ENCODE measurements around the gene POLN.

DNA sequence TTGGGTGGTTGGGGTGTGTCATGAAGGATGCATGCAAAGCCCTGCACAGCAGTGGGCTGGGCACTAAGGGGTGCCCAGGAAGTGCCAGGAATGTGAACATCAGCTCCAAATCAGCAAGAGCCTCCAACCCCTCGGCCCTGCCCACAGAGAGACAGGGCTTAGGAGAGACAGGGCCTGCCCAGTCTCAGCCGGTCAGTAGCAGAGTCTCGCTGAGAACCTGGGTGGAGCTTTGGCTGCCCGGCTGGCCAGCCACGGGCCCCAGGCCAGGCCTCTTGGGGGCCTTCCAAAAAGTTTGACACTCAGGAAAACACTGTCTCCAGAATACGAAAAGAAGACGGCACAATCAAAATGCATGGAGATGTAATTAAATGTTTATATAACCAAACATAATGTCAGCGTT is 24.3 kb upstream of the POLN start:
- TF ChIP-seq EZH2 (IDR thresholded peaks at IDR 0.05; ENCODE audit: borderline replicate concordance, low read length), result no peak
- TF ChIP-seq, protein P1, sequence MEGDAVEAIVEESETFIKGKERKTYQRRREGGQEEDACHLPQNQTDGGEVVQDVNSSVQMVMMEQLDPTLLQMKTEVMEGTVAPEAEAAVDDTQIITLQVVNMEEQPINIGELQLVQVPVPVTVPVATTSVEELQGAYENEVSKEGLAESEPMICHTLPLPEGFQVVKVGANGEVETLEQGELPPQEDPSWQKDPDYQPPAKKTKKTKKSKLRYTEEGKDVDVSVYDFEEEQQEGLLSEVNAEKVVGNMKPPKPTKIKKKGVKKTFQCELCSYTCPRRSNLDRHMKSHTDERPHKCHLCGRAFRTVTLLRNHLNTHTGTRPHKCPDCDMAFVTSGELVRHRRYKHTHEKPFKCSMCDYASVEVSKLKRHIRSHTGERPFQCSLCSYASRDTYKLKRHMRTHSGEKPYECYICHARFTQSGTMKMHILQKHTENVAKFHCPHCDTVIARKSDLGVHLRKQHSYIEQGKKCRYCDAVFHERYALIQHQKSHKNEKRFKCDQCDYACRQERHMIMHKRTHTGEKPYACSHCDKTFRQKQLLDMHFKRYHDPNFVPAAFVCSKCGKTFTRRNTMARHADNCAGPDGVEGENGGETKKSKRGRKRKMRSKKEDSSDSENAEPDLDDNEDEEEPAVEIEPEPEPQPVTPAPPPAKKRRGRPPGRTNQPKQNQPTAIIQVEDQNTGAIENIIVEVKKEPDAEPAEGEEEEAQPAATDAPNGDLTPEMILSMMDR (IDR thresholded peaks at IDR 0.05; ENCODE audit: low read length), result no peak
